Omental fat pad (tissue), 4 donors: ENCODE measurements around the gene FAM107B. TPM values are rescaled to one million over a fixed set of nuclear protein-coding genes. Genes with fewer than 3 reads are reported as not detected.
A peak's percentile ranks its signal among the peaks of the same experiment; 100 is the strongest.

Experiments
- ATAC-seq: fragments of 150-250 bp; one replicate; pipeline ENCODE4 v1.9.1; 2016; ENCODE audit warnings: mild to moderate bottlenecking, moderate library complexity; ENCODE audit not compliant: low FRiP score
- DNase-seq: peaks from one replicate; pipeline ENCODE4 v3.0.0-alpha.2; 2019; ENCODE audit warnings: low spot score
- CTCF ChIP-seq, 3 donors: fragments of 450-650 bp; IDR thresholded peaks; one replicate each; pipeline ENCODE4 v1.5.1; 2016 to 2017; ENCODE audit warnings: antibody characterized with exemption in 3 of 3, mild to moderate bottlenecking in 3 of 3, moderate library complexity in 2 of 3
- total RNA-seq, 4 donors: library from RNA; depleted of rRNA; stranded (reverse); fragments of >200 nt; gene quantifications; one replicate each; pipeline ENCODE4 v1.1.0, GENCODE V29; 2016

FAM107B gene
- total RNA-seq, 4 donors from 2014 or later = 27.3 to 77.5 (median 53.7) TPM

- TF ChIP-seq CTCF (IDR thresholded peaks at IDR 0.05) = no peak
- ATAC-seq = no peak
- DNase-seq = no peak
Measured at GRCh38 chr10:14758994-14759664, 15.6 kb downstream of the FAM107B start.

GRCh38 chr10:14758451-14758850, 16.2 kb downstream of the FAM107B start:
- ATAC-seq (no peak), DNase-seq (no peak)
- TF ChIP-seq CTCF (IDR thresholded peaks at IDR 0.05) = no peak

- DNase-seq (no peak), ATAC-seq (no peak)
- no peak for TF ChIP-seq CTCF (IDR thresholded peaks at IDR 0.05)
Measured at GRCh38 chr10:14757986-14758385, 16.7 kb downstream of the FAM107B start.

GRCh38 chr10:14757394-14757793, 17.3 kb downstream of the FAM107B start:
- TF ChIP-seq CTCF (IDR thresholded peaks at IDR 0.05) = no peak
- ATAC-seq (no peak), DNase-seq (no peak)

GRCh38 chr10:14753441-14753840, 21.3 kb downstream of the FAM107B start:
- ATAC-seq = no peak
- TF ChIP-seq CTCF (IDR thresholded peaks at IDR 0.05) = no peak
- no peak for DNase-seq

GRCh38 chr10:14751921-14752320, 22.8 kb downstream of the FAM107B start:
- DNase-seq (no peak), ATAC-seq (peak; percentile 67)

More at GRCh38 chr10:14751921-14752320, 22.8 kb downstream of the FAM107B start:
- TF ChIP-seq CTCF (IDR thresholded peaks at IDR 0.05) = no peak
